PC-3 (cell line): ENCODE data around the gene GPR137C. TPM values are rescaled to one million over a fixed set of nuclear protein-coding genes. Genes with fewer than 3 reads are reported as not detected.

ENCODE experiments used
- ATAC-seq: fragments of 200-7000 bp; cut with Tn5 transposase; 2 replicates; pipeline ENCODE4 v1.9.1; 2020; ENCODE audit warnings: mild to moderate bottlenecking, moderate library complexity
- BruUV-seq: library from RNA; stranded (reverse); fragments of 400-500 nt; replicated peaks from 2 replicates; lab custom pipeline; 2021; lab: Mats Ljungman, UMichigan
- CTCF ChIA-PET: fragments of 300-600 bp; sonication (Branson Sonifier 250); formaldehyde crosslinking; loops from one replicate; lab custom pipeline; 2022; ENCODE audit warnings: antibody characterized with exemption; lab: Charles Lee
- POLR2A ChIA-PET: fragments of 300-600 bp; sonication (Branson Sonifier 250); formaldehyde crosslinking; loops from one replicate; lab custom pipeline; 2022; ENCODE audit warnings: antibody characterized with exemption; ENCODE audit not compliant: unreplicated experiment; lab: Charles Lee
- DNase-seq: peaks from one replicate; pipeline ENCODE4 v3.0.0-alpha.2; 2015
- H2AFZ ChIP-seq: fragments of 300-600 bp; sonication (generic); 2 replicates; pipeline ENCODE4 v1.6.0; 2016; ENCODE audit warnings: antibody characterized with exemption, low read length
- H3F3A ChIP-seq: fragments of 300-600 bp; sonication (generic); one replicate; pipeline ENCODE4 v1.6.0; 2017; ENCODE audit warnings: antibody characterized with exemption, low read length, control low read depth, mild to moderate bottlenecking; ENCODE audit not compliant: unreplicated experiment
- H3K27ac ChIP-seq: fragments of 300-600 bp; sonication (generic); 2 replicates; pipeline ENCODE4 v1.5.1; 2016; ENCODE audit warnings: mild to moderate bottlenecking, low read length
- H3K27me3 ChIP-seq: fragments of 300-600 bp; sonication (generic); 2 replicates; pipeline ENCODE4 v1.6.1; 2016; ENCODE audit warnings: low read length, mixed read lengths
- H3K36me3 ChIP-seq: fragments of 300-600 bp; sonication (generic); 2 replicates; pipeline ENCODE4 v1.6.1; 2016; ENCODE audit warnings: low read depth, mixed run types, low read length, mixed read lengths
- H3K4me1 ChIP-seq: fragments of 300-600 bp; sonication (generic); 2 replicates; pipeline ENCODE4 v1.5.1; 2016; ENCODE audit warnings: low read length; ENCODE audit not compliant: insufficient read depth
- H3K4me2 ChIP-seq: fragments of 300-600 bp; sonication (generic); 2 replicates; pipeline ENCODE4 v1.6.0; 2016; ENCODE audit warnings: low read length
- H3K4me3 ChIP-seq: fragments of 300-600 bp; sonication (generic); 2 replicates; pipeline ENCODE4 v1.5.1; 2016; ENCODE audit warnings: mild to moderate bottlenecking, low read length, mixed read lengths
- H3K79me2 ChIP-seq: fragments of 300-600 bp; sonication (generic); 2 replicates; pipeline ENCODE4 v1.6.1; 2017; ENCODE audit warnings: low read length, mixed read lengths
- H3K9ac ChIP-seq: fragments of 300-600 bp; sonication (generic); 2 replicates; pipeline ENCODE4 v1.6.0; 2016; ENCODE audit warnings: mild to moderate bottlenecking, low read length
- H3K9me2 ChIP-seq: fragments of 300-600 bp; sonication (generic); replicated peaks from 2 replicates; pipeline ENCODE4 v1.6.1; 2016; ENCODE audit warnings: mixed run types, low read length, mixed read lengths
- H3K9me3 ChIP-seq: fragments of 300-600 bp; sonication (generic); 2 replicates; pipeline ENCODE4 v1.6.1; 2016; ENCODE audit warnings: low read length, mixed read lengths
- H4K20me1 ChIP-seq: fragments of 300-600 bp; sonication (generic); 2 replicates; pipeline ENCODE4 v1.6.1; 2016; ENCODE audit warnings: low read length, mixed read lengths
- CTCF ChIP-seq: fragments of 300-600 bp; sonication (generic); conservative IDR thresholded peaks from 2 replicates; pipeline ENCODE4 v1.5.1; 2017; ENCODE audit warnings: antibody characterized with exemption, low read depth, mild to moderate bottlenecking, low read length
- EZH2 ChIP-seq: fragments of 300-600 bp; sonication (generic); IDR thresholded peaks from one replicate; pipeline ENCODE4 v1.6.1; 2017; ENCODE audit warnings: antibody characterized with exemption, mild to moderate bottlenecking, low read length; ENCODE audit not compliant: unreplicated experiment
- EZH2phosphoT487 ChIP-seq: fragments of 300-600 bp; sonication (generic); IDR thresholded peaks from 2 replicates; pipeline ENCODE4 v1.6.1; 2018; ENCODE audit warnings: mild to moderate bottlenecking, antibody characterized with exemption, low read length, borderline replicate concordance
- intact Hi-C: fragments of 100-400 bp; cut with micrococcal nuclease; formaldehyde crosslinking; loops from 2 replicates; pipeline ENCODE4 v1.9.0; 2023
- total RNA-seq: library from RNA; depleted of rRNA; stranded (reverse); fragments of >200 nt; gene quantifications from 2 replicates; pipeline ENCODE4 v1.2.3, GENCODE V29; 2014

The GPR137C gene
- total RNA-seq, 1 experiment from 2014 or later: 0.91 TPM

GRCh38 chr14:52546318-52546670 is 6.3 kb upstream of the GPR137C start:
- Histone ChIP-seq H3K27ac (no peak overlapping the region), H3K4me3 (no peak overlapping the region), H3K9ac (no peak overlapping the region), H3K4me2 (no peak overlapping the region), H3K27me3 (no peaks in the 10 kb centered on the region), H3K9me3 (no peaks in the 10 kb centered on the region), H3K4me1 (peaks cover 10% of the 10 kb centered on the region), H3K9me2 (no peaks in the 10 kb centered on the region), H3F3A (no peaks in the 10 kb centered on the region), H3K36me3 (no peaks in the 10 kb centered on the region), H2AFZ (no peak overlapping the region), H3K79me2 (peaks cover 12% of the 10 kb centered on the region), H4K20me1 (no peaks in the 10 kb centered on the region)
- ChIA-PET CTCF (no interaction called here), POLR2A (interaction anchor here (0.6 kb wide), 1 partner anchor 360 kb away, joined by 3 read pairs; no protein-coding TSS in a partner anchor)
- ATAC-seq (no peak), DNase-seq (no peak)
- BruUV-seq: no TSS peak
- TF ChIP-seq CTCF (no peak), EZH2 (no peak), EZH2phosphoT487 (no peak)
- intact Hi-C loops: no loop called here

- no TSS peak for BruUV-seq
- H3K36me3 ChIP-seq: no peaks in the 10 kb centered on the region
- TF ChIP-seq CTCF: no peak
- TF ChIP-seq EZH2: no peak
- TF ChIP-seq EZH2phosphoT487: no peak
- no peak overlapping the region for H3K4me2 ChIP-seq
- no peaks in the 10 kb centered on the region for H3K27me3 ChIP-seq
- no peak overlapping the region for H3K9ac ChIP-seq
- H3F3A ChIP-seq: no peaks in the 10 kb centered on the region
- no peak for ATAC-seq
- ChIA-PET POLR2A (no interaction called here), CTCF (no interaction called here)
- H3K27ac ChIP-seq: no peak overlapping the region
- intact Hi-C loops: no loop called here
- H2AFZ ChIP-seq: no peak overlapping the region
- no peaks in the 10 kb centered on the region for H3K9me2 ChIP-seq
- H4K20me1 ChIP-seq: no peaks in the 10 kb centered on the region
- peaks cover 13% of the 10 kb centered on the region for H3K79me2 ChIP-seq
- DNase-seq: no peak
- H3K9me3 ChIP-seq: no peaks in the 10 kb centered on the region
- H3K4me3 ChIP-seq: no peak overlapping the region
- H3K4me1 ChIP-seq: peaks cover 11% of the 10 kb centered on the region
Observed at GRCh38 chr14:52547027-52547426, 5.6 kb upstream of the GPR137C start.

- no peak overlapping the region for H3K27ac ChIP-seq
- CTCF ChIA-PET: no interaction called here
- peaks cover 13% of the 10 kb centered on the region for H3K79me2 ChIP-seq
- no peak overlapping the region for H3K4me2 ChIP-seq
- no peaks in the 10 kb centered on the region for H3F3A ChIP-seq
- peaks cover 11% of the 10 kb centered on the region for H3K4me1 ChIP-seq
- BruUV-seq: no TSS peak
- ATAC-seq (no peak), DNase-seq (no peak)
- intact Hi-C loops: no loop called here
- TF ChIP-seq EZH2: no peak
- no peak for TF ChIP-seq EZH2phosphoT487
- no peak for TF ChIP-seq CTCF
- no peaks in the 10 kb centered on the region for H4K20me1 ChIP-seq
- H2AFZ ChIP-seq: no peak overlapping the region
- H3K4me3 ChIP-seq: no peak overlapping the region
- H3K27me3 ChIP-seq: no peaks in the 10 kb centered on the region
- POLR2A ChIA-PET: no interaction called here
- H3K9ac ChIP-seq: no peak overlapping the region
- H3K9me3 ChIP-seq: no peaks in the 10 kb centered on the region
- H3K36me3 ChIP-seq: no peaks in the 10 kb centered on the region
- no peaks in the 10 kb centered on the region for H3K9me2 ChIP-seq
Observed at GRCh38 chr14:52547526-52547925, 5.1 kb upstream of the GPR137C start.
